Measurements from ENCODE around the gene AFF2.

DNA sequence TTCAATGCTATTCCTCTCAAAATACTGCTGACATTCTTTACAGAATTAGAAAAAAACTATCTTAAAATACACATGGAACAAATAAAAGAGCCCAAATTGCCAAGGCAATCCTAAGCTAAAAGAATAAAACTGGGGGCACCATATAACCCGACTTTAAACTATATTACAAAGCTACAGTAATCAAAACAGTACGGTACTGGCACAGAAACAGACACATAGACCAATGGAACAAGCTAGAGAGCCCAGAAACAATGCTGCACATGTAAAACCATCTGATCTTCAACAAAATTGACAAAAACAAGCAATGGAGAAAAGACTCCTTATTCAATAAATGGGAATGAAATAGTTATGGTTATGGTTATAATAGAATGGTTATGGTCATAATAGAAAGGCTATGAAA is 522.1 kb downstream of the AFF2 start:
- TF ChIP-seq EZH2phosphoT487 (IDR thresholded peaks at IDR 0.05; ENCODE audit: insufficient read depth, low read depth), result no peak
- TF ChIP-seq EZH2 (IDR thresholded peaks at IDR 0.05; ENCODE audit: insufficient read depth, poor library complexity, severe bottlenecking), result no peak
